Sigmoid colon (tissue), 4 donors: ENCODE results near the gene GTF2H2.
"Not testable (repeated sequence)": the region's sequence is repeated elsewhere in the genome, so short reads cannot be mapped to it uniquely, and the experiment has no call there.

Experiments used
- POLR2A ChIP-seq, 2 donors: fragments of 450-650 bp; IDR thresholded peaks; one replicate each; pipeline ENCODE4 v1.6.1; 2016; ENCODE audit warnings: antibody characterized with exemption in 2 of 2, mild to moderate bottlenecking in 2 of 2, moderate library complexity in 2 of 2
- POLR2AphosphoS5 ChIP-seq, 4 donors: sonication (generic); formaldehyde crosslinking; IDR thresholded peaks; one replicate each; pipeline ENCODE4 v1.6.1; 2017; ENCODE audit warnings: antibody characterized with exemption in 4 of 4
- TF ChIP-seq, protein P1 (sequence below), 4 experiments: fragments of 450-650 bp in 3 of 4; fragments of 200-600 bp in 1 of 4; IDR thresholded peaks; one replicate each; pipeline ENCODE4 v1.5.1; 2016 to 2019; ENCODE audit warnings: antibody characterized with exemption in 4 of 4, mild to moderate bottlenecking in 3 of 4, moderate library complexity in 2 of 4

DNA sequence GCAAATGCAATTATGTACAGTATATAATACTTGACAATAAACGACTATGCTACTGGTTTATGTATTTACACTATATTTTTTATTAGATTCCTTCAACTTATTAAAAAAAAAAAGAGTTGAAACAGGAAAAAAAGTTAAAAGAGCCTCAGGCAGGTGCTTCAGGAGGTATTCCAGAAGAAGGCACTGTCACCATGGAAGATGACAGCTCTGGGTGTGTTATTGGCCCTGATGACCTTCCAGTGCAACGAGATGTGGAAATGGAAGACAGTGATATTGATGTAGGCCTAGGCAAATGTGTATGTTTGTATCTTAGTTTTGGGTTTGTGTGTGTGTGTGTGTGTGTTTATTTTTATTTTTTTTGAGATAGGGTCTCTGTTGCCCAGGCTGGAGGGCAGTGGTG, 22.3 kb upstream of the GTF2H2 start:
- not testable (repeated sequence) for TF ChIP-seq POLR2AphosphoS5, POLR2A (IDR thresholded peaks at IDR 0.05)
- TF ChIP-seq, protein P1, sequence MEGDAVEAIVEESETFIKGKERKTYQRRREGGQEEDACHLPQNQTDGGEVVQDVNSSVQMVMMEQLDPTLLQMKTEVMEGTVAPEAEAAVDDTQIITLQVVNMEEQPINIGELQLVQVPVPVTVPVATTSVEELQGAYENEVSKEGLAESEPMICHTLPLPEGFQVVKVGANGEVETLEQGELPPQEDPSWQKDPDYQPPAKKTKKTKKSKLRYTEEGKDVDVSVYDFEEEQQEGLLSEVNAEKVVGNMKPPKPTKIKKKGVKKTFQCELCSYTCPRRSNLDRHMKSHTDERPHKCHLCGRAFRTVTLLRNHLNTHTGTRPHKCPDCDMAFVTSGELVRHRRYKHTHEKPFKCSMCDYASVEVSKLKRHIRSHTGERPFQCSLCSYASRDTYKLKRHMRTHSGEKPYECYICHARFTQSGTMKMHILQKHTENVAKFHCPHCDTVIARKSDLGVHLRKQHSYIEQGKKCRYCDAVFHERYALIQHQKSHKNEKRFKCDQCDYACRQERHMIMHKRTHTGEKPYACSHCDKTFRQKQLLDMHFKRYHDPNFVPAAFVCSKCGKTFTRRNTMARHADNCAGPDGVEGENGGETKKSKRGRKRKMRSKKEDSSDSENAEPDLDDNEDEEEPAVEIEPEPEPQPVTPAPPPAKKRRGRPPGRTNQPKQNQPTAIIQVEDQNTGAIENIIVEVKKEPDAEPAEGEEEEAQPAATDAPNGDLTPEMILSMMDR (IDR thresholded peaks at IDR 0.05): not testable (repeated sequence)
